UCSD-AML1 (cell line): ENCODE data around the gene POLR2C.

ENCODE experiments used
- DNase-seq: peaks from one replicate; lab custom pipeline; 2025; ENCODE audit not compliant: unreplicated experiment; lab: John Stamatoyannopoulos, UW

POLR2C gene

GRCh38 chr16:57447186-57447962 is 15.1 kb upstream of the POLR2C start, which contains the start of the genes CIAPIN1 and COQ9:
TSS of gene CIAPIN1 (minus strand) at chr16:57447385. CDS start at chr16:57440928, 6,457 bp downstream.
TSS of gene COQ9 (plus strand) at chr16:57447479. CDS start at chr16:57447506, 27 bp downstream.
- peak; percentile 91 for DNase-seq

DNA sequence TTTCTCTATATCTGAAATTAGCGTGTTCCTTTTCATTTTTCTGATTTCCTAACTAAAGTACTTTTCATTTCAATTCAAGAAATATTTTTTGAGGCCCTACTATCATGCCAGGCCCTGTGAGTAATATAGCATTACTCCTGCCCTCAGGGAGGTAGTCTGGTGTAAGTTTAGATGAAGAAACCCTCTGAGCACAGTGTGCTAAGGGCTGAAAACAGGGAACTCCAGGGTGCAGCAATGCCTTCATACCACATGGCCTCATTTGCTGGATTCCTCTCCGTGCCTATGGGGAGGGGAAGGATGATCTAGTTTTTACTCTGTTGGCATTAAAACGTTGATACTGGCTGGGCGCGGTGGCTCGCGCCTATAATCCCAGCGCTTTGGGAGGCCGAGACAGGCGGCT is 10.5 kb upstream of the POLR2C start:
- DNase-seq: no peak

DNA sequence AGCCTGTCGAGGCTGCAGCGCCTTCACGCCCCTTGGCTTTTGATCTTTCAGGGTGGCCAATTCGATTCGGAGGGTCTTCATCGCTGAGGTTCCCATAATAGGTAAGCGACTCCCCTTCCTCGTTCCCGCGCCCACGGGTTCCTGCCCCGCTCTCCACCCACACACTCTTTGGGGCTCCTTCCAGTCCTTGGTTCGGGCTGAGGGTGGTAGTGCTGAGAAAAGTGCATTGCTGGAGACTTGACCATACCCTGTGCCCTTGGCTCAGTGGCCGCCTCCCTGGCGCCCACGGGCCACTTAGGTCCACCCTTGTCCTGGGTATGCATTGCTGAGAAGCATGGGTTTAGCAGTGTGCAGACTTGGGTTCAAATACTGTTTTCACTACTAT is 491 bp downstream of the POLR2C start:
- no peak for DNase-seq

DNA sequence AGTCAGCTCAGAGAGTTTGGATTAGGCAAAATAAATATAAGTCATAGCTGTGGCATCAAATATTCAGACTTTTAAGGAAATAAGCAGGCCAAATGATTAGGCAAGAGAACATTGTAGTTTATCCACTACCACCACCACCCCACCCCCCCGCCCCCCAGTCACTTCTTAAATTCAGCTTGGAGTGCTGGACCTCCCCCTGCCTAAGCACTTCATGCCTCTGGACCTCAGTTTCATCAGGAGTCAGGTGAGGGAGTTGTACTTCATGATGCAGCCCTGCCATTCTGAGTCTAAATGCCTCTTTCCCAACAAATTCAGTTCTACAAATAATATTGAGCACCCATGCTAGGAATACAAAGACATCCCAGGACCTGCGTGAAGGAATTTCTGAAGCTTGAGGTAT is 2.0 kb downstream of the POLR2C start:
- no peak for DNase-seq

DNA sequence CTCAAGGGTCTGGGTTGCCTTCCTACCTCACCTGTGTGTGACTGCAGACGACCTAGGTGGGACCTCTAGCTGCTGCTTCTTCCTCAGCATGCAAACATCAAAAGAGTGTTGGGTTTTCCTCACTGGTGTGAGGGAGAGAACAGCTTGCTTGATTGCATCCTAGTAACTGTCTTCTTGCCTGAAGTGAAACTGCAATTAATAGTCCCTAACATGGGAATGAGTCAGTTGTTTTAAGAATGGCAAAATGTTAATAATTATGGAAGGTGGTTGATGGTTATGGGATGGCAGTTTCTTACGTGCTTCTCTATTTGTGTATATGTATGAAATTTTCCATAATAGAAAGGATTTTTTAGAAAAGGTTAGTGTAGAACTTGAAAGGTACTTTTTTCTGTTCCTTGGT is 5.9 kb downstream of the POLR2C start:
- DNase-seq: no peak

DNA sequence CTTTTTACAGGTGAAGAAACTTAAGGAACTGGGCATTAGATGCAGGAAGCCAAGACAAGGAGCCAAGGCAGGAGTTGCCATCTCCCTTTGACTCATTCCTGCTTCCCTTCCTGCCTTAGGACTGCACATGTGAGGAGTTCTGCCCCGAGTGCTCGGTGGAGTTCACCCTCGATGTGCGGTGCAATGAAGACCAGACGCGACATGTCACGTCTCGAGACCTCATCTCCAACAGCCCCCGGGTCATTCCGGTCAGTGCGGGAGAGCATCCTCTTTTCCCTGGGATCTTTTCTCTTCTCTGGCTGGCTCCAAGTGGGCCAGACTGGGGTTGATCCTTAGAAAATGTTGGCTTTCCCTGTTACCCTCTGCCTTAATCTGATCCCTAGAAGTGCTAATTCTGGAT is 6.6 kb downstream of the POLR2C start:
- no peak for DNase-seq

DNA sequence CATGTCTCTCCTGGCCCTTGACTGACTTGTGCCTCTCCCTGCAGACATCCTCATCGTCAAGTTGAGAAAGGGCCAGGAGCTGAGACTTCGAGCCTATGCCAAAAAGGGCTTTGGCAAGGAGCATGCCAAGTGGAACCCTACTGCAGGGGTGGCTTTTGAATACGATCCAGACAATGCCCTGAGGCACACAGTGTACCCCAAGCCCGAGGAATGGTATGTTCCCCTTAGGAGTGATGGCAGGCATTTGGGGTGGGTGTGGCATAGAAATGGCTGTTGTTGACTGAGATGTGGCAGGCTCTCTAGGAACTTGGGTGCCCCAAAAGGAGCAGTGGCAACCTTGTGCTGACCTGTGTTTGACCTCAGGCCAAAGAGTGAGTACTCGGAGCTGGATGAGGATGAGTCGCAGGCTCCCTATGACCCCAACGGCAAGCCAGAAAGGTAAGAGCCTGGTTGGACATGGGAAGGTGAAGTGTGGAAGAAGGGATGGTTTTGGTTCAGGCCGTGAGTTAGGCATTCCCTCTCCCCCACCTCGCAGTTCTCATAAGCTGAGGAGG is 7.5 kb downstream of the POLR2C start:
- DNase-seq: no peak

DNA sequence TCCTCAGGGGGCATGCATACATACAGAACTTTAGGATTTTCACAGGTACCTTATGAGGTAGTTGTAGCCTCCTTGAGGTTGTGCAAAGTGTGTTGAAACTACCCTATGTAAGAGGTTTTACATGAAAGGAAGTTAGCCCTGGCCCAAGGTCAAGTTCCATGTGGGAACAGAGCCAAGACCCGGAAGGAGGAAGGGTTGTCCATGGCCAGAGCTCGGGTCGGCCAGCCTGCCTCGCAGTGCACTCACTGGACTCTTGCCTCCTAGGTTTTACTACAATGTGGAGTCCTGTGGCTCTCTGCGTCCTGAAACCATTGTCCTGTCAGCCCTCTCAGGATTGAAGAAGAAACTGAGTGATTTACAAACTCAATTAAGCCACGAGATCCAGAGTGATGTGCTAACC is 8.2 kb downstream of the POLR2C start:
- DNase-seq: no peak

DNA sequence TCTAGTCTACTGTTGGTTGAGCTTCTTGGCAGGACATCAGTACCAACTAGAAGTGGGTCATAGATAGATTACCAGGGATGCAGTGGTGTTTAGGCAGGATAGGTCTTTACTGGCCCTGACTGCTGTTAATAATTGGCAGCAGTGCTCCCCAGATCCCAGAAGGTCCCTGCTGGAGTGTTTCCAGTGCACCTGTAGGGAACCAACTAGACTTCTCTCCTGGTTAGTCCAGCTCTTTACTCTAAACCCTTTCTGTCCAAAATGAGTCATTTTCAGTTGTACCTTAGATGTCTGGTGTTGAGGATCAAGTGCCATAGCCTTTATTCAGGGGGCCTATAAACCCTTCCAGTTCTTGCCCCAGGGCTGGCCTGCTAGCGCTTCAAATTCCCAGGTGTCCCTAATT is 8.7 kb downstream of the POLR2C start:
- no peak for DNase-seq

DNA sequence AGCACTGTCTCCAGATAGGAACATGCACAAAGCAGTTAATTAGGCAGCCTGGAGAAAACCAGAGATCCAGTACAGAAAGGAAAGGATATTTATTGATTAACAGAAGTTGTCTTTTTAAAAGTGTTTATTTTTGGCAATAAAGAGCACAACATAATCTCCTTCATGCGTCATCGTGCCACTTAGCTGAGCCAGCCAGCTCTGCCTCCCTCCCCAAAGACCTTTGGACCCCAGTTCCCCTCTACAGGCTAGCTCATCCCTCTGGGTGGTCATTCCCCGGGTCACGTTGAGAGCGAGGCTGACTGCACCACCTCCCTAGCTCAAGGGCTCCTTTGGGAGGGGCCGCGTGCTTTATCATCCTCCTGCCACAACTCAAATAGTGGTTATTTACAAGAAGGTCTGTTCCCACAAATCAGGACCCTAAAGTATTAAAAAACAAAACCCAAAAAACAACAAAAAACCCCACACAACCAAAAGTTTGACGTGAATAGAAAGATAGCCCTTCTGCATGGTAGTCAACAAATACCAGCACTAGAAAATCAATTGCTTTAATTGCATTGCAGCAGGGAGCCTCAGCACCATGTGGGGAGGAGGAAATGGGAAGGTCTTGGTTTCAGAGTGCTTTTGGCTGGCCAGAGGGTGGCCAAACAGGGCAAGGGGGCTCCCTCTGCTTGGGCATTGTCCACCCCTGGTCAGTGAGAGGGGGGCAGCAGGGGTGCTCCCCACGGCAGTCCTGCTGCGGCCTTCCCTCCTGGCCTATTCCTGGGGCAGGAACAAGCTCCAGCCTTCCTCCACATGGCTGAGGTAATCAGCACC is 9.6 kb downstream of the POLR2C start:
- no peak for DNase-seq

DNA sequence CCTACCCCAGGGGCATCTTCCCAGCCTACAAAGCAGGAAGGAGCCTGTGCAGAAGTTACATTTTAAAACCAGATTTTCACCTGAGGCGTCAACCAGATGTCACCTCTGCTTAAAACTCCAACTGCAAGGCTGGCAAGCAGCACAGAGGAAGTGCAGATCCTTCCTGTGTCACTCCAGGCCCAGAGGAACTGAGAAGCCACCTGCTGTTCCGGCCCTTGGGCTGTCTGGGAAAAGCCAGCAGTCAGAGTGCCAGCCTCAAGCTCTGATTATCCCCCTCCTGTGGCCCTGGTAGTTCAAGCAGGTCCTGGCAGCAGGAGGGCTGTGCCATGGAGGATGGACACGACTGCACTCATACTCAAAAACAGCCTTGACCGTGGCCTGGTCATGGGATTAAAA is 10.2 kb downstream of the POLR2C start:
- DNase-seq: no peak

- DNase-seq: no peak
Observed at GRCh38 chr16:57473176-57473840, 10.8 kb downstream of the POLR2C start.

DNA sequence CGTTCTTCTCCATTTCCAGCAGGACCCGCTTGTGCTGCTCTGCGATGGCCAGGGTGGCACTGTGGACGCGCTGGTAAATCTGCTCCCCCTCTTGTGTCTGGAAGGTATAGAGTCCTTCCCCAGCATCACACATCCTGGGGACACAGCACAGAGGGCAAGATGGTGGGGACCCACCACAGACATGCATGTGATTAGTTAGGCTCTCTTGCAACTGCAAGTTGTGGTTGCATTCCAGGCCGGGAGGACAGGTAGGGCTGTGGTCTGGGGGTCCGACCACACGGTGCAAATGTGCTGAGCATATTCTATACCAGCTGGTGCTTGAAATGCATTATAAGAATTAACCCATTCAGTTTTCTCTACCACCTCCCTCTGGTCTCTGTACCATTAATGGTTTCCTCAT is 11.4 kb downstream of the POLR2C start:
- DNase-seq: no peak

GRCh38 chr16:57474671-57475661 is 12.5 kb downstream of the POLR2C start:
- no peak for DNase-seq

GRCh38 chr16:57475711-57476339 is 13.3 kb downstream of the POLR2C start:
- peak; percentile 91 for DNase-seq

- DNase-seq: no peak
Observed at GRCh38 chr16:57476546-57477410, 14.3 kb downstream of the POLR2C start.

DNA sequence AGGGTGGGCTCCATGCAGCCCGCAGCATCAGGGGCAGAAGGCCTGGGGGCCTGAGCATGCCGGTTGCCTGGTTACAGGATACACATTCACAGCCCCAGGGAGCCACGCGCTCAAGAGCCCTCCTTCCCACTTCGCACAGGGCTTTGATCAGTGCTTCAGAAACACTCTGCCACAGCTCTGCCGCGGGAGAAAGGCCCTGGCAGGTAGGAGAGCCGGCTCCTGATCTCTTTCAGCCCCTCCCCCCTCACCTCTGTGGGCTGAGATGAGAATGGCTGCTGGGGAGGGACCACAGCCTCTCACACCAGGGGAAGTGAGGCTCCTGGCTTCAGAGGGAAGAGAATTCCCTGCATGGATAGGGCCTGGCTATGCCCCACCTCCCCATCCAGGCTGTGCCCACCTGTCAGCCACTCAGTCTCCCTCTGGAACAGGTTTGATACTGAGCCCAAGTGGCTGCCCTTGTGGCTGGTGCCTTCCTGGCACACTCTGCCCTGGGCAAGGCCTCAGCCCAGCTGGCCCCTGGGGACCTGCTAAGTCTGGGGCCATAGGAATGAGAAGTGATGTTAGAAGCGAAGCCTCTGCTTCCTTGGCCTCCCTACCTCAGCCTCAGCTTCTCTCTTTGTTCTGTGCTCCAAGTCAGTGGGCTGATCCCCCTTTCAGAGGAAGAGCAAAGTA is 15.2 kb downstream of the POLR2C start:
- DNase-seq: no peak
